Caco-2 (cell line): ENCODE results near the gene SNIP1. TPM values are rescaled to one million over a fixed set of nuclear protein-coding genes. Genes with fewer than 3 reads are reported as not detected.

Experiments used
- BruUV-seq: library from RNA; stranded (reverse); fragments of 400-500 nt; replicated peaks from 2 replicates; lab custom pipeline; 2021; lab: Mats Ljungman, UMichigan
- CTCF ChIA-PET: fragments of 300-600 bp; sonication (Branson Sonifier 250); formaldehyde crosslinking; loops from one replicate; lab custom pipeline; 2022; ENCODE audit warnings: antibody characterized with exemption; lab: Charles Lee
- POLR2A ChIA-PET: fragments of 300-600 bp; sonication (Branson Sonifier 250); formaldehyde crosslinking; loops from one replicate; lab custom pipeline; 2022; ENCODE audit warnings: antibody characterized with exemption; lab: Charles Lee
- DNase-seq, 2 experiments: peaks; one replicate each; pipeline versions ENCODE4 v3.0.0 to v3.0.0-alpha.2; 2020 to 2022
- H3K27me3 ChIP-seq: replicated peaks from 2 replicates; pipeline ENCODE4 v1.6.0; 2011; ENCODE audit warnings: low read length; ENCODE audit not compliant: control insufficient read depth, insufficient read depth
- H3K36me3 ChIP-seq: 2 replicates; pipeline ENCODE4 v1.5.1; 2011; ENCODE audit warnings: low read length; ENCODE audit not compliant: control insufficient read depth, insufficient read depth
- H3K4me1 ChIP-seq: fragments of 250-450 bp; sonication (Bioruptor Pico); 2 replicates; pipeline ENCODE4 v1.5.1; 2020; ENCODE audit warnings: mild to moderate bottlenecking
- H3K4me3 ChIP-seq: 2 replicates; pipeline ENCODE4 v1.5.1; 2011; ENCODE audit warnings: low read depth, mild to moderate bottlenecking, control low read depth, low read length
- H3K9me3 ChIP-seq: fragments of 250-450 bp; sonication (Bioruptor Pico); 2 replicates; pipeline ENCODE4 v1.5.1; 2020; ENCODE audit warnings: mild to moderate bottlenecking, moderate library complexity
- H3K27ac Mint-ChIP-seq: one replicate; pipeline ENCODE4 v1.8.0; 2022; ENCODE audit warnings: mixed read lengths; ENCODE audit not compliant: unreplicated experiment
- H3K27me3 Mint-ChIP-seq: one replicate; pipeline ENCODE4 v1.8.0; 2022; ENCODE audit warnings: mixed read lengths; ENCODE audit not compliant: insufficient read depth, unreplicated experiment
- H3K36me3 Mint-ChIP-seq: one replicate; pipeline ENCODE4 v1.8.0; 2022; ENCODE audit warnings: mild to moderate bottlenecking, mixed read lengths; ENCODE audit not compliant: insufficient read depth, unreplicated experiment
- H3K4me1 Mint-ChIP-seq: one replicate; pipeline ENCODE4 v1.8.0; 2022; ENCODE audit warnings: low read depth, mixed read lengths; ENCODE audit not compliant: unreplicated experiment
- H3K4me3 Mint-ChIP-seq: one replicate; pipeline ENCODE4 v1.8.0; 2022; ENCODE audit warnings: mild to moderate bottlenecking, moderate library complexity, mixed read lengths; ENCODE audit not compliant: unreplicated experiment
- H3K9me3 Mint-ChIP-seq: one replicate; pipeline ENCODE4 v1.8.0; 2022; ENCODE audit warnings: mixed read lengths; ENCODE audit not compliant: unreplicated experiment
- CTCF ChIP-seq, 2 experiments: fragments of 200-600 bp in 1 of 2; IDR thresholded peaks; 1 replicate in 1 of 2; 2 replicates in 1 of 2; pipeline versions ENCODE4 v1.5.1 to v1.8.0; 2011 to 2022; ENCODE audit warnings: antibody characterized with exemption in 1 of 2, control low read depth in 1 of 2, inconsistent platforms in 1 of 2, low read depth in 1 of 2, low read length in 1 of 2, mild to moderate bottlenecking in 1 of 2, moderate library complexity in 1 of 2; ENCODE audit not compliant: insufficient read depth in 1 of 2, severe bottlenecking in 1 of 2, unreplicated experiment in 1 of 2
- intact Hi-C: fragments of 100-400 bp; cut with micrococcal nuclease; formaldehyde crosslinking; loops from one replicate; pipeline ENCODE4 v1.10.0; 2022; ENCODE audit not compliant: unreplicated experiment
- total RNA-seq: library from RNA; stranded (reverse); gene quantifications from 2 replicates; pipeline ENCODE4 v1.2.3, GENCODE V29; 2022

SNIP1 gene
- total RNA-seq, 1 experiment from 2014 or later, result 13.7 TPM

GRCh38 chr1:37556712-37557196 is 2.7 kb upstream of the SNIP1 start, which contains the start of gene DNALI1:
TSS of gene DNALI1 (plus strand) at chr1:37556940. CDS start at chr1:37556995, 55 bp downstream.
- Mint-ChIP-seq H3K27me3 (no peaks in the 10 kb centered on the region), H3K36me3 (peaks cover 18% of the 10 kb centered on the region), H3K4me3 (no peak within 1 kb of the TSS), H3K4me1 (peaks cover 16% of the 10 kb centered on the region), H3K9me3 (no peaks in the 10 kb centered on the region), H3K27ac (no peak within 1 kb of the TSS)
- Histone ChIP-seq H3K27me3 (no peaks in the 10 kb centered on the region), H3K4me1 (peaks cover 13% of the 10 kb centered on the region), H3K9me3 (no peaks in the 10 kb centered on the region), H3K36me3 (no peaks in the 10 kb centered on the region), H3K4me3 (no peak within 1 kb of the TSS)
- CTCF ChIA-PET, result no interaction called here
- intact Hi-C loops, result no loop called here
- BruUV-seq, result no TSS peak
- DNase-seq, result peak; percentile 34 to 37
- POLR2A ChIA-PET, result no interaction called here
- TF ChIP-seq CTCF (IDR thresholded peaks at IDR 0.05; ENCODE audit: insufficient read depth in 1 of 2, low read depth in 1 of 2, low read length in 1 of 2, severe bottlenecking in 1 of 2, unreplicated experiment in 1 of 2), result no peak

GRCh38 chr1:37553598-37553926 is 531 bp downstream of the SNIP1 start:
- CTCF ChIA-PET, result interaction anchor here (1.0 kb wide), 1 partner anchor 50 kb away, joined by 5 read pairs; no protein-coding TSS in a partner anchor

GRCh38 chr1:37549341-37549740 is 4.8 kb downstream of the SNIP1 start:
- H3K4me1 Mint-ChIP-seq, result peaks cover 9% of the 10 kb centered on the region
- H3K36me3 Mint-ChIP-seq, result peaks cover 60% of the 10 kb centered on the region
- no peak overlapping the region for H3K4me3 Mint-ChIP-seq
- Histone ChIP-seq H3K9me3 (no peaks in the 10 kb centered on the region), H3K36me3 (no peaks in the 10 kb centered on the region), H3K27me3 (no peaks in the 10 kb centered on the region), H3K4me3 (no peak overlapping the region), H3K4me1 (0 out of 2 replicates have a peak, but pooled peaks cover 4% of the 10 kb centered on the region)
- intact Hi-C loops, result no loop called here
- no peaks in the 10 kb centered on the region for H3K27me3 Mint-ChIP-seq
- no TSS peak for BruUV-seq
- ChIA-PET CTCF (no interaction called here), POLR2A (no interaction called here)
- no peak overlapping the region for H3K27ac Mint-ChIP-seq
- no peak for DNase-seq
- no peak for TF ChIP-seq CTCF (IDR thresholded peaks at IDR 0.05; ENCODE audit: insufficient read depth in 1 of 2, low read depth in 1 of 2, low read length in 1 of 2, severe bottlenecking in 1 of 2, unreplicated experiment in 1 of 2)
- H3K9me3 Mint-ChIP-seq, result no peaks in the 10 kb centered on the region

More at GRCh38 chr1:37553598-37553926, 531 bp downstream of the SNIP1 start:
- Histone ChIP-seq H3K4me1 (0 out of 2 replicates have a peak, but pooled peaks cover 4% of the 10 kb centered on the region), H3K36me3 (no peaks in the 10 kb centered on the region), H3K9me3 (no peaks in the 10 kb centered on the region), H3K27me3 (no peaks in the 10 kb centered on the region), H3K4me3 (peak overlapping the region; percentile 90)
- Mint-ChIP-seq H3K4me1 (peaks cover 9% of the 10 kb centered on the region), H3K36me3 (peaks cover 34% of the 10 kb centered on the region), H3K27me3 (no peaks in the 10 kb centered on the region), H3K9me3 (no peaks in the 10 kb centered on the region), H3K4me3 (peak overlapping the region; percentile 95), H3K27ac (peak overlapping the region; percentile 94)
- intact Hi-C loops, result no loop called here
- BruUV-seq, result TSS peak; percentile 45
- no peak for TF ChIP-seq CTCF (IDR thresholded peaks at IDR 0.05; ENCODE audit: insufficient read depth in 1 of 2, low read depth in 1 of 2, low read length in 1 of 2, severe bottlenecking in 1 of 2, unreplicated experiment in 1 of 2)
- POLR2A ChIA-PET, result interaction anchor here (1.1 kb wide), 1 partner anchor 39 kb away, joined by 4 read pairs; the partner anchor contains the start of gene MEAF6
- no peak for DNase-seq
